Smooth muscle cell (in vitro differentiated cells): ENCODE data around the gene SPATA19. TPM values are rescaled to one million over a fixed set of nuclear protein-coding genes. Genes with fewer than 3 reads are reported as not detected.

ENCODE experiments used
- DNase-seq: peaks from one replicate; lab custom pipeline; 2025; ENCODE audit not compliant: unreplicated experiment; lab: John Stamatoyannopoulos, UW
- H2AFZ ChIP-seq: fragments of 200-600 bp; sonication (generic); 2 replicates; pipeline ENCODE4 v1.6.0; 2016; ENCODE audit warnings: antibody characterized with exemption, low read depth, mild to moderate bottlenecking
- H3F3A ChIP-seq: fragments of 200-600 bp; sonication (generic); 2 replicates; pipeline ENCODE4 v1.6.0; 2017; ENCODE audit warnings: antibody characterized with exemption, low read depth
- H3K27ac ChIP-seq: fragments of 200-600 bp; sonication (generic); 2 replicates; pipeline ENCODE4 v1.5.1; 2016; ENCODE audit warnings: low read depth, mild to moderate bottlenecking
- H3K27me3 ChIP-seq: fragments of 200-600 bp; sonication (generic); 2 replicates; pipeline ENCODE4 v1.6.1; 2016; ENCODE audit warnings: low read depth, mild to moderate bottlenecking
- H3K36me3 ChIP-seq: fragments of 200-600 bp; sonication (generic); 2 replicates; pipeline ENCODE4 v1.5.1; 2016; ENCODE audit warnings: low read depth
- H3K4me1 ChIP-seq: fragments of 200-600 bp; sonication (generic); 2 replicates; pipeline ENCODE4 v1.5.1; 2016; ENCODE audit warnings: low read depth
- H3K4me2 ChIP-seq: fragments of 200-600 bp; sonication (generic); 2 replicates; pipeline ENCODE4 v1.6.0; 2016; ENCODE audit warnings: mild to moderate bottlenecking
- H3K4me3 ChIP-seq: fragments of 200-600 bp; sonication (generic); 2 replicates; pipeline ENCODE4 v1.5.1; 2016; ENCODE audit warnings: mild to moderate bottlenecking
- H3K79me2 ChIP-seq: fragments of 200-600 bp; sonication (generic); 2 replicates; pipeline ENCODE4 v1.6.0; 2016; ENCODE audit warnings: low read depth, mild to moderate bottlenecking
- H3K9ac ChIP-seq: fragments of 200-600 bp; sonication (generic); 2 replicates; pipeline ENCODE4 v1.6.0; 2016; ENCODE audit warnings: low read depth
- H3K9me3 ChIP-seq: fragments of 200-600 bp; sonication (generic); replicated peaks from 2 replicates; pipeline ENCODE4 v1.5.1; 2016; ENCODE audit warnings: low read depth
- H4K20me1 ChIP-seq: fragments of 200-600 bp; sonication (generic); 2 replicates; pipeline ENCODE4 v1.6.0; 2016; ENCODE audit warnings: low read depth
- CTCF ChIP-seq: fragments of 200-600 bp; sonication (generic); IDR thresholded peaks from 2 replicates; pipeline ENCODE4 v1.5.1; 2017; ENCODE audit warnings: borderline replicate concordance, mild to moderate bottlenecking, antibody characterized with exemption; ENCODE audit not compliant: insufficient read depth, poor library complexity, severe bottlenecking
- WGBS: methylation state at CpG from one replicate; pipeline ENCODE4 v1.1.7; 2016; ENCODE audit warnings: low lambda C conversion rate; 5-methylcytosine and 5-hydroxymethylcytosine counted together
- polyA plus RNA-seq: library from polyadenylated mRNA; unstranded; fragments of >200 nt; fragmentation: Nextera tagmentation; extraction: Ambion mirVana; gene quantifications from 2 replicates; pipeline ENCODE4 v1.2.1, GENCODE V29; 2016
- total RNA-seq: library from RNA; depleted of rRNA; stranded (reverse); fragments of >200 nt; gene quantifications from 2 replicates; pipeline ENCODE4 v1.2.3, GENCODE V29; 2014

SPATA19 gene
- total and polyA plus RNA-seq, 2 experiments from 2014 or later = 0.76 TPM; not detected in 1

GRCh38 chr11:133887692-133888332 is 42.5 kb upstream of the SPATA19 start:
- Histone ChIP-seq H3F3A (no peaks in the 10 kb centered on the region), H3K27me3 (no peaks in the 10 kb centered on the region), H3K9me3 (no peaks in the 10 kb centered on the region), H4K20me1 (no peaks in the 10 kb centered on the region), H3K79me2 (no peaks in the 10 kb centered on the region), H3K4me3 (no peak overlapping the region), H2AFZ (no peak overlapping the region), H3K4me1 (no peaks in the 10 kb centered on the region), H3K27ac (no peak overlapping the region), H3K36me3 (no peaks in the 10 kb centered on the region), H3K9ac (no peak overlapping the region), H3K4me2 (no peak overlapping the region)
- 87% methylated on average over 5 of the region's 5 CpGs for WGBS
- no peak for TF ChIP-seq CTCF
- no peak for DNase-seq

GRCh38 chr11:133886029-133886428 is 40.7 kb upstream of the SPATA19 start:
- H3K36me3 ChIP-seq = no peaks in the 10 kb centered on the region
- H3K9me3 ChIP-seq = no peaks in the 10 kb centered on the region
- DNase-seq = no peak
- no peak overlapping the region for H2AFZ ChIP-seq
- 84% methylated on average over 3 of the region's 3 CpGs for whole genome bisulfite sequencing
- H3K4me2 ChIP-seq = no peak overlapping the region
- no peaks in the 10 kb centered on the region for H3K4me1 ChIP-seq
- no peaks in the 10 kb centered on the region for H4K20me1 ChIP-seq
- no peaks in the 10 kb centered on the region for H3K79me2 ChIP-seq
- H3K4me3 ChIP-seq = no peak overlapping the region
- TF ChIP-seq CTCF = no peak
- H3K27me3 ChIP-seq = no peaks in the 10 kb centered on the region
- no peaks in the 10 kb centered on the region for H3F3A ChIP-seq
- no peak overlapping the region for H3K27ac ChIP-seq
- no peak overlapping the region for H3K9ac ChIP-seq

GRCh38 chr11:133872160-133872559 is 26.8 kb upstream of the SPATA19 start:
- no peak for TF ChIP-seq CTCF
- Histone ChIP-seq H3F3A (no peaks in the 10 kb centered on the region), H3K4me1 (no peaks in the 10 kb centered on the region), H3K9ac (no peak overlapping the region), H3K36me3 (no peaks in the 10 kb centered on the region), H2AFZ (no peak overlapping the region), H3K27ac (no peak overlapping the region), H4K20me1 (no peaks in the 10 kb centered on the region), H3K4me3 (no peak overlapping the region), H3K9me3 (no peaks in the 10 kb centered on the region), H3K27me3 (no peaks in the 10 kb centered on the region), H3K79me2 (no peaks in the 10 kb centered on the region), H3K4me2 (no peak overlapping the region)
- DNase-seq = no peak
- 25% methylated on average over 1 of the region's 1 CpG for WGBS

GRCh38 chr11:133867456-133867855 is 22.1 kb upstream of the SPATA19 start:
- no peaks in the 10 kb centered on the region for H3F3A ChIP-seq
- DNase-seq = no peak
- H3K4me3 ChIP-seq = no peak overlapping the region
- H3K9ac ChIP-seq = no peak overlapping the region
- no peak overlapping the region for H3K27ac ChIP-seq
- H3K27me3 ChIP-seq = no peaks in the 10 kb centered on the region
- no peak overlapping the region for H2AFZ ChIP-seq
- no peaks in the 10 kb centered on the region for H3K4me1 ChIP-seq
- TF ChIP-seq CTCF = no peak
- H3K9me3 ChIP-seq = no peaks in the 10 kb centered on the region
- no peaks in the 10 kb centered on the region for H3K79me2 ChIP-seq
- H3K4me2 ChIP-seq = no peak overlapping the region
- H3K36me3 ChIP-seq = no peaks in the 10 kb centered on the region
- no peaks in the 10 kb centered on the region for H4K20me1 ChIP-seq
